Fibroblast of skin of right quadriceps (primary cell): ENCODE measurements around the gene BFAR.
"Not testable (repeated sequence)": the region's sequence is repeated elsewhere in the genome, so short reads cannot be mapped to it uniquely, and the experiment has no call there.

Source experiments
- DNase-seq: peaks from one replicate; pipeline ENCODE4 v3.0.0-alpha.2; 2013

Gene BFAR

DNA sequence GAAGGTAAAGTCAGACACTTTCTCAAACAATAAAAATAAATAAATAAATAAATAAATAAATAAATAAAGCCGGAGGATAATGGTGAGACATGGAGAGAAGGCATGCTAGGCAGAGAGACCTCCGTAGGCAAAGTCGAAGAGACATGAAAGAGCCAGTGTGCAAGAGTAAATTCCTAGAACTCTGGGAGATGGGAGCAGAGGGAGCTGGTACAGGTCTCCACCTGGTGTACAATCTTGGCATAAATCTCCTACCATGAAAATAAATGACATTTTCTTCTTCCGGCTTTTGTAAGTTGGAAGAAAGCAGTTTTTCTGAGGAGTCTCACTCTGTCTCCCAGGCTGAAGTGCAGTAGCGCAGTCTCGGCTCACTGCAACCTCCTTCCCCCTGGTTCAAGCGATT is 69.1 kb downstream of the BFAR start:
- DNase-seq = not testable (repeated sequence)

GRCh38 chr16:14702672-14703071 is 69.9 kb downstream of the BFAR start:
- DNase-seq = not testable (repeated sequence)

- DNase-seq = not testable (repeated sequence)
Observed at GRCh38 chr16:14703156-14704011, 70.6 kb downstream of the BFAR start, which contains the start of gene NPIPA3. NPIPA3 (plus strand) TSS chr16:14703411; CDS start chr16:14708944, 5,533 bp downstream.
